Measurements from ENCODE around the gene CCDC124.

The CCDC124 gene

GRCh38 chr19:17989425-17990094 is 56.7 kb downstream of the CCDC124 start:
- no peak for DNase-seq

GRCh38 chr19:17993076-17993813 is 60.4 kb downstream of the CCDC124 start:
- DNase-seq, result no peak
